Epidermal melanocyte (primary cell): ENCODE measurements around the gene EXOSC5.
"Not testable (repeated sequence)": the region's sequence is repeated elsewhere in the genome, so short reads cannot be mapped to it uniquely, and the experiment has no call there.

Source experiments
- DNase-seq: peaks from one replicate; pipeline ENCODE4 v3.0.0; 2011; ENCODE audit warnings: low spot score; ENCODE audit not compliant: insufficient read length

The EXOSC5 gene

GRCh38 chr19:41371541-41371940, 25.6 kb downstream of the EXOSC5 start:
- no peak for DNase-seq

GRCh38 chr19:41371119-41371518, 26.0 kb downstream of the EXOSC5 start:
- DNase-seq: not testable (repeated sequence)

GRCh38 chr19:41369769-41370168, 27.4 kb downstream of the EXOSC5 start:
- DNase-seq: no peak

- DNase-seq: no peak
These were observed 29.3 kb downstream of the EXOSC5 start for GRCh38 chr19:41367848-41368301.

- no peak for DNase-seq
These were observed 31.1 kb downstream of the EXOSC5 start for GRCh38 chr19:41366089-41366488.

- no peak for DNase-seq
These were observed 32.4 kb downstream of the EXOSC5 start for GRCh38 chr19:41364524-41365391.

GRCh38 chr19:41363753-41364523, 33.2 kb downstream of the EXOSC5 start, which contains the start of gene B9D2:
B9D2 (minus strand) TSS chr19:41364149; CDS start chr19:41363519, 630 bp downstream.
- peak; percentile 97 for DNase-seq

GRCh38 chr19:41363371-41363752, 33.8 kb downstream of the EXOSC5 start:
- no peak for DNase-seq

- DNase-seq: no peak
These were observed 34.9 kb downstream of the EXOSC5 start for GRCh38 chr19:41362143-41362847.

GRCh38 chr19:41359741-41360140, 37.4 kb downstream of the EXOSC5 start:
- no peak for DNase-seq

GRCh38 chr19:41357746-41358145, 39.4 kb downstream of the EXOSC5 start:
- DNase-seq: no peak

GRCh38 chr19:41356984-41357739, 40.0 kb downstream of the EXOSC5 start:
- DNase-seq: no peak

- DNase-seq: no peak
These were observed 41.4 kb downstream of the EXOSC5 start for GRCh38 chr19:41355802-41356201.

GRCh38 chr19:41355035-41355434, 42.1 kb downstream of the EXOSC5 start:
- DNase-seq: no peak

GRCh38 chr19:41354343-41354953, 42.7 kb downstream of the EXOSC5 start:
- no peak for DNase-seq

- DNase-seq: peak; percentile 98
These were observed 43.5 kb downstream of the EXOSC5 start, which contains the start of gene TGFB1 for GRCh38 chr19:41353466-41354342. TGFB1 (minus strand) TSS chr19:41353922; CDS start chr19:41353044, 878 bp downstream.

- DNase-seq: peak; percentile 28
These were observed 44.3 kb downstream of the EXOSC5 start for GRCh38 chr19:41352609-41353465.

- DNase-seq: no peak
These were observed 44.9 kb downstream of the EXOSC5 start for GRCh38 chr19:41352279-41352608.
